HG02610 (cell line): Measurements from ENCODE around the gene CYP4Z1.
"Not testable (repeated sequence)": the region's sequence is repeated elsewhere in the genome, so short reads cannot be mapped to it uniquely, and the experiment has no call there.

Experiments
- ATAC-seq: cut with Tn5 transposase; IDR thresholded peaks from one replicate; pipeline ENCODE4 v1.9.1; 2021; ENCODE audit warnings: mild to moderate bottlenecking, moderate library complexity; ENCODE audit not compliant: unreplicated experiment

CYP4Z1 gene

GRCh38 chr1:47067097-47067594, at the start of gene CYP4Z1:
CYP4Z1 (plus strand) TSS chr1:47067231; CDS start chr1:47067491, 260 bp downstream.
- no peak for ATAC-seq

GRCh38 chr1:47021070-47021469, 46.0 kb upstream of the CYP4Z1 start:
- no peak for ATAC-seq

- no peak for ATAC-seq
Observed at GRCh38 chr1:47023268-47024140, 43.5 kb upstream of the CYP4Z1 start, which contains the start of gene CYP4X1. CYP4X1 (plus strand) TSS chr1:47023669; CDS start chr1:47023818, 149 bp downstream.

- no peak for ATAC-seq
Observed at GRCh38 chr1:47024141-47024801, 42.8 kb upstream of the CYP4Z1 start.

- ATAC-seq, result no peak
Observed at GRCh38 chr1:47030170-47030805, 36.7 kb upstream of the CYP4Z1 start.

GRCh38 chr1:47031059-47031458, 36.0 kb upstream of the CYP4Z1 start:
- no peak for ATAC-seq

- ATAC-seq, result no peak
Observed at GRCh38 chr1:47031585-47031984, 35.4 kb upstream of the CYP4Z1 start.

- no peak for ATAC-seq
Observed at GRCh38 chr1:47036764-47037163, 30.3 kb upstream of the CYP4Z1 start.

GRCh38 chr1:47059376-47059775, 7.7 kb upstream of the CYP4Z1 start:
- ATAC-seq, result no peak

- ATAC-seq, result not testable (repeated sequence)
Observed at GRCh38 chr1:47069080-47069479, 2.0 kb downstream of the CYP4Z1 start.

GRCh38 chr1:47069509-47069908, 2.5 kb downstream of the CYP4Z1 start:
- ATAC-seq, result not testable (repeated sequence)

- ATAC-seq, result not testable (repeated sequence)
Observed at GRCh38 chr1:47089356-47089755, 22.3 kb downstream of the CYP4Z1 start.

- not testable (repeated sequence) for ATAC-seq
Observed at GRCh38 chr1:47091476-47091875, 24.4 kb downstream of the CYP4Z1 start.

GRCh38 chr1:47104816-47105215, 37.8 kb downstream of the CYP4Z1 start:
- ATAC-seq, result no peak

GRCh38 chr1:47106792-47107191, 39.8 kb downstream of the CYP4Z1 start:
- no peak for ATAC-seq

GRCh38 chr1:47107851-47108574, 41.0 kb downstream of the CYP4Z1 start:
- ATAC-seq, result not testable (repeated sequence)

GRCh38 chr1:47109482-47109881, 42.5 kb downstream of the CYP4Z1 start:
- not testable (repeated sequence) for ATAC-seq

GRCh38 chr1:47113178-47113577, 46.1 kb downstream of the CYP4Z1 start:
- no peak for ATAC-seq

GRCh38 chr1:47121039-47121438, 54.0 kb downstream of the CYP4Z1 start:
- ATAC-seq, result not testable (repeated sequence)

- ATAC-seq, result not testable (repeated sequence)
Observed at GRCh38 chr1:47124834-47125233, 57.8 kb downstream of the CYP4Z1 start.

GRCh38 chr1:47126997-47127396, 60.0 kb downstream of the CYP4Z1 start:
- ATAC-seq, result not testable (repeated sequence)
